HG03139 (cell line): Measurements from ENCODE around the gene DGCR2.

ENCODE experiments used
- ATAC-seq: cut with Tn5 transposase; IDR thresholded peaks from one replicate; pipeline ENCODE4 v1.9.1; 2021; ENCODE audit not compliant: unreplicated experiment

DGCR2 gene

DNA sequence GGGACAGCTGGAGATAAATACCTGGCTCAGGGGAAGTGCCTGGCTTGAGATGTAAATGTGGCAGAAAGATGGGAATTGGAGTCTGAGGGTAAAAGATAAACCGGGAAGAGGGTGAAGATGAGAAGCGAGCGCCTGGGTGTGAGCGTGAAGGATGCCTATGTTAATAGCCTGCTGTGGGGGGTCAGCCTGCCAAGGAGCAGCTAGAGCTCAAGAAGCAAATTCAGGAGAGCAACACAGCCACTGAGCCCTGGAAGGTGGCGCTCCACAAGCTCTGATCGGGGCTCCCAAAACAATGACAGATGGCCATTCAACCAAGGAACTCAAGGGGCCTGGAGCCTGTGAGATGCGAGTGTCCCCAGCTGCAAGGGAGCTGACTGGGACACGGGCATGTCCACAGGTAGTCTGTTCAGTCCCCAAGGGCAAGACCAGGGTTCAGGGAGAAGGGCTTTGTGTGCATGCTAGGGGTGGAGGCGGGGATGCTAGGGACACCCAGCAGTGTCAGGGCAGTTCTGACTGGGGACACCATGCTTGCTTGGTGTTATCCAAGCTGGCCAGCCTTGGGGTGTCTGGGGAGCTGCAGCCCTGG, 25.1 kb upstream of the DGCR2 start:
- ATAC-seq = no peak

DNA sequence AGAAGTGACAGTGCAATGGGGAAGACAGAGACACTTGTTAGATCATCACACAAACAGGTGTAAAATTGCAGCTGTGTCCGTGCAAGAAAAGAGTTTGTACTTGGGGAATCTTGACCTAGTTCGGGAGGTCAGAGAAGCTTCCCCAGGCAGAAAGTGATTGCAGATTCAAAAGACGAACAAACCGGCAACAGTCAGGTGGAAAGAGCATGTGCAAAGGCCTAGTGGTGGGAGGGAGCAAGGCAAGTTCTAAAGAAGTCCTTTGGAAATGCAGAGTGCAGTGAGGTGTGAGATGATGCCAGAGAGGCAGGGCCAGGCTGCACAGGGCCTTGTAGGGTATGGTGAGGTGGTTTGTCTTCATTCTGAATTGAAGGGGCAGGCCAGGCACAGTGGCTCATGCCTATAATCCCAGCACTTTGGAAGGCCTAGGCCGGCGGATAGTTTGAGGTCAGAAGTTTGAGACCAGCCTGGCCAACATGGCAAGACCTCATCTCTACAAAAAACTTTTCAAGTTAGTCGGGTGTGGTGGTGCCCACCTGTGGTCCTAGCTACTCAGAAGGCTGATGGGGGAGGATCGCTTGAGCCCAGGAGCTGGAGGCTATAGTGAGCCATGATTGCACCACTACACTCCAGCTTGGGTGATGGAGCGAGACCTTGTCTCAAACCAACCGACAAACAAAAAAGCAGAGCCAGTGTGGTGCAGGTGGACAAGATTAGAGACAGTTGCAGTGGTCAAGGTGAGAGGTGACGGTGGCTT, 24.2 kb upstream of the DGCR2 start:
- ATAC-seq = no peak

- ATAC-seq = no peak
Measured at GRCh38 chr22:19143967-19144400, 21.8 kb upstream of the DGCR2 start.

GRCh38 chr22:19143212-19143611, 21.0 kb upstream of the DGCR2 start:
- ATAC-seq = no peak

DNA sequence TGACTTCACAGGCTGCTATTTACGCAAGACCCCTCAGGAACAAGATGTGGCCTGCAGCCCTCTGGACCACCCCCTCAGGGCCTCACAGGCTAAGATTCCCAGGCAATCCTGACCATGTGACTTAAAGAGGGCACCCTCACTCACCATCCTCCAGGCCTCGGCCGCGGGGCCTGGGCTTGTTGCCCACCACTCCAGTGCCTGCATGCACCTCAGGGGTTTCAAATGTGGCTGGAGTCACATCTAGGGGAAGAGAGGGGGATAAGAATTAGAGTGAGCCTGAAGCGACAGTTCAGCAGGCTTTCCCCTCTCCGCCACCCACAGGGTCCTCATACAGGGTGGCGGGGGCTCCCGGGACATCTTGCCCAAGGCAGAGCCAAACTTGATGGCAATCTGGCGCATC, 20.2 kb upstream of the DGCR2 start:
- ATAC-seq = no peak

- ATAC-seq = no peak
Measured at GRCh38 chr22:19139974-19140373, 17.8 kb upstream of the DGCR2 start.

DNA sequence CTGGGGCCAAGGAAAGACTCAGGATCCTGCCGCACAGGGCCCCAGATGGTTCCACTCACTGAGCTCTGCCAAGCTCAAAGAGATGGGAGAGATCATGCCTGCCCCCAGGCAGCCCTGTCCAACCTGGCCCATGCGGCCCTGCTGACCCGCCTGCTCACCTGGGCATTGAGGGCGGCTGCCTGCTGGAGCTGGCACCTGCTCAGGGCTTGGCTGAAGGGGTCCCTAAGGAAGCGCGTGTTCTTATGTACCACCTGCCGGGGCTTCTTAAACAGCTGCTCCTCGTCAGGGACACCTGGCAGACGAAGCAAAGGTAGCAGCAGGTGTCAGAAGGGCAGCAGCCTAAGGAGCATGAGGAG, 16.8 kb upstream of the DGCR2 start:
- ATAC-seq = no peak

DNA sequence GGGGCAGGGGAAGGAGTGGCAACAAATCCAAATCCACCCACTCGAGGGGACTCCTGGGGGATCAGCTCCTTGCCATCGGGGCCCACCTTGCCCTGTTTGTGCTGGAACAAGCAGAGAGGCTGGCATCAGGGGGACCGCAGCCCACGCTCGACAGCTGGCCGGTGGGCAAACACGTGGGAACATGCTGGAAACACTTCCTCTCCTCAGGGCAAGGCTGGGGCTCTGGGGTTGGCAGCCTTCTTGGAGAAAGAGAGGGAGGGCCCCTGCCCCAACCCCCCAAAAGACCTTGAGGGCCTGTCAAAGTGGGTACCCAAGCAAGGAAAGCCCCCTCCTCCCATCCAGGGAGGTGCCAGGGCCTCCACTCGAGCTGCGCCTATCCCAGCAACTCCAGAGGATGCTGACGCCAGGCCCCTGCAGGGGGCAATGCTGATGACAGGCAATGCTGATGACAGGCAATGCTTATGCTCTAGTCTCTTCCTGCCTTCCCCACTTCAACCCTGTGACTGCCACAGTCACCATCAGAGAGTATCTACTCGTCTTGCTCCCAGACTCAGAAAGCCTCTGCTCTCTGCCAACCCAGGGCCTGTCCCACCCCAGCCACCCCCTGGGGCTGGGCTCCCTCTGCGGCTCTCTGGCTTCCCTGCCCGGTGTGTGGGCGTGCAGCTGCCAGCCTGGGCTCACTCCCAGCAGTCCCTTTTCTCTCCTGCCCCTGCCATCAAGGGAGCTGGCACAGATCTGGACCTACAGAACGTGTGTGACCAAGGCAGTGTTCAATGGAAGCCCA, 16.2 kb upstream of the DGCR2 start:
- ATAC-seq = no peak

DNA sequence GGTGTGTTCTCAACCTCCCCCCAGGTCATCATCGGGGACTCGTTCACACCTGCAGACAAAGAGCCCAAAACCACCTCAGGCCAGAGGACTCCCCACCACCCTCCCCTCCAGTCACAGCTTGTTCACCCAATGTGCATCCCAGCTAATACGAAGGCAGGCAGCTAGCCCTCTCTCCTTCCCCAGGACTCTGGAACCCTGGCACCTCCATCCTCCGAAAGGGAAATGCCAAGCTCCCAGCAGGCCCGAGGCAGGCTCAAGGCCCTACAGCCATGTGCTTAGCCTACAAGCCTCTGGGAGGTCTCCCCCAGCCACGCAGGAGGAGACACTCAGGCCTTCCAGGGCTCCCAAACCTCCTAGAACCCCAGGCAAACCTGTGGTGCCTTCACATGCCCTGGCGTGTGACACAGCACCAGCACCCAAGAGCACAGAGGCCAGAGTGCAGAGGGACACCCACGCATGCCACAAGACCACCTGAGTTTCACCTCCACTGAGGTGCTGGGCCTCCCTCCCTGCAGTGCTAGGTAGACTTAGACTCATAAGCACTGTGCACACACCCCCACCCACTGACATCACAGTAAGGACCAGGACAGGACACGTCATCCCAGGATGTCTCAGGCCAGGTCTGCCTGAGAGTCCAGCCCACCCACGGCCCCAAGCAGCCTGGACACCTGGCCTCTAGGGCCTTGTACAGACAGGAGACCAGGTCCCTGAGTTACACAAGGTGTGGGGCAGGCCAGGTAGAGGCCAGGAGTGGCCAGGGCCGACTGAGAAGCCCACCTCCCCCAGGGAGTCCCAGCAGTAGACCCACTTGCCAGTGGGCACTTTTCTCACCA, 15.4 kb upstream of the DGCR2 start:
- ATAC-seq = no peak

GRCh38 chr22:19136915-19137314, 14.7 kb upstream of the DGCR2 start:
- ATAC-seq = no peak

- no peak for ATAC-seq
Measured at GRCh38 chr22:19134874-19135273, 12.7 kb upstream of the DGCR2 start.

DNA sequence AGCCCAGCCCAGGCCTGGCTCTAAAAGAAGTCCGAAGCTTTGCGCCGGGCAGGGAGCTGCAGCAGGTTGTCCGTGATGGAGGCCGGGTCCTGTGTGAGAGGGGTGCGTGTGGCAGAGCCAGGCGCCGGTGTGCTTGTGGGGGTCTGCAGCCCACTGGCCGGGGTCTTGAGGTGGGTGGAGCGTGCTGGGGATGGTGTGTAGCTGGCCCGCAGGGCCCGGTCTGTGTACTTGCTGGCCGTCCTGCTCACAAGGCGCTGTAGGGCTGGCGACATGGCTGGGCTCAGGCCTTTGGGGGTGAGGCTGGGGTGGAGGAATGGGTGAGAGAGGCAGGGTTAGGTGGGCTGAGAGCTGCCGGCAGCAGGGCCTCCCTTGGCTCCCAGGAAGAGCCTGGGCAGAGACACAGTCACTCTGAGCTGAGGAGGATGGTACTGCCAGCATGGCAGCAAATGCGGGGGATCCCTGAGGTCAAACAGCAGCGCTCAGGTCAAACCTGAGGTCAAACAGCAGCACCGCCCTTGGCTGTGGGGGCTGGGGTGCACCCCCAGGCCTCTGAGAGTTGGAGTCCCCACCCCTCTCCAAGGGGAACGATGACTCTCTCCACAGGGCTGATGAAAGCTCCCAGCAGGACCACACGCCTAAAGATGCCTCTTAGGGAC, 12.1 kb upstream of the DGCR2 start:
- no peak for ATAC-seq

GRCh38 chr22:19133561-19133960, 11.3 kb upstream of the DGCR2 start:
- ATAC-seq = no peak

DNA sequence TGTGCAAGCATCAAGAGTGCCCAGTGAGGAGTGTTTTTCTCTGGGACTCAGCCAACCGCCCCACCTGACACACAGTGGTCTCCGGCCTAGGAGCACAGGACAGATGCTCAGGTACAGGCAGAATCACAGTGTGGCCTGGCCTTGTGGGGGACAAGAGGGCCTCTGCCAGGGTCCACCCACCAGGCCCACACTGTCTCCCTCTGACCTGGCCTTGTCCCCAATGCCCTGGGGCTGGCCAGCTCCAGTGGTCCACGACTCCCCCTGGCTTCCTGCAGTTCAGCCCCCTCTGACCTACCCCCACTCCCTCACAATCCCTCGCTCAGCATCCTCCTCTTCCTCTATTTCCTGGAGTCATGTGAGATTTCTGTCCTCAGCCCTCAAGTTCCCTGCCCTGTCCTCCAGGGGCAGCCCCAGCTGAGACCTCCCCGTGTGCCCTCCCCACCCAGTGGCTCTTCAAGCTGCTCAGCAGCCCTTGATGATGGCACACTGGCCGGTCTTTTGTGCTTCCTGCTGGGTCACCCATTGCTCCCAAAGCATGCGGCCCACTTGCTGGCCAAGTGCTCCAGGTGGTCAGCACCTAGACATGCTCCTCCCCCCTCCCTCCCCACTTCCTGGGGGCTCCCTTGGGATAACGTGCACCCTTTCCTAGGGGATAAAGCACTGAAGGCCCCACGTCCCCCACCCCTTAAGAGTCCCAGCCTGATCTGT, 10.6 kb upstream of the DGCR2 start:
- no peak for ATAC-seq

- no peak for ATAC-seq
Measured at GRCh38 chr22:19132153-19132552, 9.9 kb upstream of the DGCR2 start.

GRCh38 chr22:19131685-19132015, 9.4 kb upstream of the DGCR2 start:
- ATAC-seq = no peak

- no peak for ATAC-seq
Measured at GRCh38 chr22:19130959-19131684, 8.9 kb upstream of the DGCR2 start, which contains the start of gene TSSK2. Gene TSSK2, plus strand, starts transcription at chr22:19131308. Its CDS starts 92 bp downstream, at chr22:19131400.

- ATAC-seq = no peak
Measured at GRCh38 chr22:19129871-19130270, 7.7 kb upstream of the DGCR2 start.

- no peak for ATAC-seq
Measured at GRCh38 chr22:19128946-19129727, 6.9 kb upstream of the DGCR2 start.
